Measurements from ENCODE around the gene HDGFL3. TPM values are rescaled to one million over a fixed set of nuclear protein-coding genes. Genes with fewer than 3 reads are reported as not detected.
"Not testable (repeated sequence)": the region's sequence is repeated elsewhere in the genome, so short reads cannot be mapped to it uniquely, and the experiment has no call there.

Gene HDGFL3
- total RNA-seq, 1 donor from 2014 or later: 84.3 TPM

GRCh38 chr15:83243634-83244033 lies 36.0 kb upstream of the HDGFL3 start:
- Mint-ChIP-seq H3K4me1 (ENCODE audit: low read depth) (no peaks in the 10 kb centered on the region), H3K27ac (ENCODE audit: unreplicated experiment) (no peak overlapping the region), H3K9me3 (ENCODE audit: low read depth) (peaks cover 31% of the 10 kb centered on the region), H3K4me3 (ENCODE audit: unreplicated experiment) (no peak overlapping the region), H3K27me3 (ENCODE audit: low read depth) (peaks cover 43% of the 10 kb centered on the region), H3K36me3 (ENCODE audit: low read depth) (no peaks in the 10 kb centered on the region)
- no peak for TF ChIP-seq CTCF (IDR thresholded peaks at IDR 0.05)
- no peak for DNase-seq (ENCODE audit: low spot score)

- Mint-ChIP-seq H3K9me3 (ENCODE audit: low read depth) (peaks cover 3% of the 10 kb centered on the region), H3K27ac (ENCODE audit: unreplicated experiment) (no peak overlapping the region), H3K27me3 (ENCODE audit: low read depth) (no peaks in the 10 kb centered on the region), H3K4me1 (ENCODE audit: low read depth) (no peaks in the 10 kb centered on the region), H3K36me3 (ENCODE audit: low read depth) (no peaks in the 10 kb centered on the region), H3K4me3 (ENCODE audit: unreplicated experiment) (no peak overlapping the region)
- no peak for TF ChIP-seq CTCF (IDR thresholded peaks at IDR 0.05)
- no peak for DNase-seq (ENCODE audit: low spot score)
Measured at GRCh38 chr15:83230242-83230641, 22.6 kb upstream of the HDGFL3 start.

GRCh38 chr15:83225449-83225848 lies 17.8 kb upstream of the HDGFL3 start:
- Mint-ChIP-seq H3K4me3 (ENCODE audit: unreplicated experiment) (no peak overlapping the region), H3K36me3 (ENCODE audit: low read depth) (peaks cover 5% of the 10 kb centered on the region), H3K9me3 (ENCODE audit: low read depth) (peaks cover 19% of the 10 kb centered on the region), H3K4me1 (ENCODE audit: low read depth) (no peaks in the 10 kb centered on the region), H3K27ac (ENCODE audit: unreplicated experiment) (no peak overlapping the region), H3K27me3 (ENCODE audit: low read depth) (no peaks in the 10 kb centered on the region)
- TF ChIP-seq CTCF (IDR thresholded peaks at IDR 0.05): no peak
- DNase-seq (ENCODE audit: low spot score): no peak

- DNase-seq (ENCODE audit: low spot score); H3K27ac Mint-ChIP-seq (ENCODE audit: unreplicated experiment); H3K4me1 Mint-ChIP-seq (ENCODE audit: low read depth); H3K27me3 Mint-ChIP-seq (ENCODE audit: low read depth); H3K4me3 Mint-ChIP-seq (ENCODE audit: unreplicated experiment); H3K36me3 Mint-ChIP-seq (ENCODE audit: low read depth): not testable (repeated sequence)
- peaks cover 22% of the 10 kb centered on the region for H3K9me3 Mint-ChIP-seq (ENCODE audit: low read depth)
Measured at GRCh38 chr15:83221781-83222180, 14.2 kb upstream of the HDGFL3 start.

- no peak for TF ChIP-seq CTCF (IDR thresholded peaks at IDR 0.05)
- no peaks in the 10 kb centered on the region for H3K4me1 Mint-ChIP-seq (ENCODE audit: low read depth)
- no peak overlapping the region for H3K27ac Mint-ChIP-seq (ENCODE audit: unreplicated experiment)
- no peak overlapping the region for H3K4me3 Mint-ChIP-seq (ENCODE audit: unreplicated experiment)
- no peak for DNase-seq (ENCODE audit: low spot score)
- H3K27me3 Mint-ChIP-seq (ENCODE audit: low read depth): no peaks in the 10 kb centered on the region
- peaks cover 20% of the 10 kb centered on the region for H3K9me3 Mint-ChIP-seq (ENCODE audit: low read depth)
- H3K36me3 Mint-ChIP-seq (ENCODE audit: low read depth): peaks cover 3% of the 10 kb centered on the region
Measured at GRCh38 chr15:83219026-83219425, 11.4 kb upstream of the HDGFL3 start.

- Mint-ChIP-seq H3K36me3 (ENCODE audit: low read depth) (no peaks in the 10 kb centered on the region), H3K4me1 (ENCODE audit: low read depth) (no peaks in the 10 kb centered on the region), H3K9me3 (ENCODE audit: low read depth) (peaks cover 7% of the 10 kb centered on the region), H3K4me3 (ENCODE audit: unreplicated experiment) (no peak overlapping the region), H3K27ac (ENCODE audit: unreplicated experiment) (no peak overlapping the region), H3K27me3 (ENCODE audit: low read depth) (no peaks in the 10 kb centered on the region)
- no peak for DNase-seq (ENCODE audit: low spot score)
- TF ChIP-seq CTCF (IDR thresholded peaks at IDR 0.05): no peak
Measured at GRCh38 chr15:83215306-83215705, 7.7 kb upstream of the HDGFL3 start.
